Esophagus muscularis mucosa (tissue), 4 donors: ENCODE data around the gene FANCC. TPM values are rescaled to one million over a fixed set of nuclear protein-coding genes. Genes with fewer than 3 reads are reported as not detected.
"Not testable (repeated sequence)": the region's sequence is repeated elsewhere in the genome, so short reads cannot be mapped to it uniquely, and the experiment has no call there.

Experiments used
- DNase-seq: peaks from one replicate; pipeline ENCODE4 v3.0.0-alpha.2; 2017; ENCODE audit errors: extremely low spot score
- H3K27ac ChIP-seq, 4 donors: fragments of 200-600 bp; sonication (generic); replicated peaks in 1 of 4; 1 replicate in 3 of 4; 2 replicates in 1 of 4; pipeline ENCODE4 v1.5.1; 2016 to 2019; ENCODE audit warnings: mild to moderate bottlenecking in 1 of 4
- H3K27me3 ChIP-seq, 4 donors: fragments of 200-600 bp; sonication (generic); one replicate each; pipeline versions ENCODE4 v1.5.1 to v1.6.0; 2016 to 2019
- H3K36me3 ChIP-seq, 4 donors: fragments of 200-600 bp; sonication (generic); one replicate each; pipeline ENCODE4 v1.5.1; 2016 to 2019
- H3K4me1 ChIP-seq, 4 donors: fragments of 200-600 bp; sonication (generic); one replicate each; pipeline ENCODE4 v1.5.1; 2016 to 2019
- H3K4me3 ChIP-seq, 4 donors: fragments of 200-600 bp; sonication (generic); 1 replicate in 2 of 4; 2 replicates in 2 of 4; pipeline ENCODE4 v1.5.1; 2016 to 2019; ENCODE audit warnings: mild to moderate bottlenecking in 4 of 4, moderate library complexity in 1 of 4
- H3K9me3 ChIP-seq, 4 donors: fragments of 200-600 bp; sonication (generic); 1 replicate in 3 of 4; 2 replicates in 1 of 4; pipeline ENCODE4 v1.5.1; 2016 to 2019
- CTCF ChIP-seq, 3 experiments: fragments of 200-600 bp in 2 of 3; fragments of 450-650 bp in 1 of 3; sonication (generic) in 2 of 3; IDR thresholded peaks; one replicate each; pipeline ENCODE4 v1.5.1; 2017 to 2019; ENCODE audit warnings: antibody characterized with exemption in 3 of 3, mild to moderate bottlenecking in 2 of 3, moderate library complexity in 1 of 3
- EP300 ChIP-seq: sonication (generic); formaldehyde crosslinking; IDR thresholded peaks from one replicate; pipeline ENCODE4 v1.6.1; 2017; ENCODE audit warnings: antibody characterized with exemption
- POLR2A ChIP-seq: fragments of 450-650 bp; IDR thresholded peaks from one replicate; pipeline ENCODE4 v1.6.1; 2017; ENCODE audit warnings: antibody characterized with exemption, moderate library complexity, mild to moderate bottlenecking, low read depth
- POLR2AphosphoS5 ChIP-seq, 2 donors: sonication (generic); formaldehyde crosslinking; IDR thresholded peaks; one replicate each; pipeline ENCODE4 v1.6.1; 2017; ENCODE audit warnings: antibody characterized with exemption in 2 of 2
- WGBS: methylation state at CpG from one replicate; pipeline ENCODE4 v1.1.5; 2018; 5-methylcytosine and 5-hydroxymethylcytosine counted together
- intact Hi-C: fragments of 100-400 bp; cut with DNase I; formaldehyde crosslinking; loops from one replicate; pipeline ENCODE4 v1.15.1; 2023
- total RNA-seq, 4 donors: library from RNA; depleted of rRNA; stranded (reverse); fragments of >200 nt; gene quantifications; one replicate each; pipeline versions ENCODE4 v1.1.0 to v1.2.1, GENCODE V29; 2016

Gene FANCC
- total RNA-seq, 4 donors from 2014 or later = 5.3 to 9.5 (median 6.8) TPM

GRCh38 chr9:95270790-95271189 lies 46.7 kb downstream of the FANCC start:
- 88% methylated on average over 4 of the region's 4 CpGs for WGBS
- no peak for DNase-seq
- intact Hi-C loops = no loop called here
- peaks cover 3 to 15% (median 12%) of the 10 kb centered on the region in 4 donors for H3K4me1 ChIP-seq
- H3K36me3 ChIP-seq = no peaks in the 10 kb centered on the region
- H3K9me3 ChIP-seq = no peaks in the 10 kb centered on the region
- H3K27ac ChIP-seq = no peak overlapping the region
- no peaks in the 10 kb centered on the region for H3K27me3 ChIP-seq
- TF ChIP-seq POLR2AphosphoS5 (IDR thresholded peaks at IDR 0.05) (no peak), EP300 (no peak), POLR2A (no peak), CTCF (IDR thresholded peaks at IDR 0.05) (no peak)
- H3K4me3 ChIP-seq = no peak overlapping the region

- peaks cover 3 to 19% (median 15%) of the 10 kb centered on the region in 4 donors for H3K4me1 ChIP-seq
- H3K27me3 ChIP-seq, DNase-seq, H3K9me3 ChIP-seq, H3K36me3 ChIP-seq, H3K27ac ChIP-seq, H3K4me3 ChIP-seq: not testable (repeated sequence)
- 88% methylated on average over 18 of the region's 18 CpGs for WGBS
- intact Hi-C loops = loop anchor here (5.0 to 10.0 kb wide), 3 partner anchors 65 to 588 kb away; no protein-coding TSS in a partner anchor
These were observed 47.4 kb downstream of the FANCC start for GRCh38 chr9:95269803-95270773.

- Histone ChIP-seq H3K27me3 (no peaks in the 10 kb centered on the region), H3K9me3 (no peaks in the 10 kb centered on the region), H3K36me3 (no peaks in the 10 kb centered on the region), H3K4me3 (no peak overlapping the region), H3K4me1 (peaks cover 3 to 30% (median 19%) of the 10 kb centered on the region in 4 donors), H3K27ac (no peak overlapping the region)
- TF ChIP-seq POLR2AphosphoS5 (IDR thresholded peaks at IDR 0.05) = peak in 1 of 2 donors; percentile 58
- peak; percentile 55 to 66 (median 63) for TF ChIP-seq CTCF (IDR thresholded peaks at IDR 0.05)
- TF ChIP-seq EP300 = no peak
- TF ChIP-seq POLR2A = no peak
- 35% methylated on average over 2 of the region's 2 CpGs for WGBS
- DNase-seq = no peak
- intact Hi-C loops = loop anchor here (5.0 to 10.0 kb wide), 3 partner anchors 64 to 586 kb away; no protein-coding TSS in a partner anchor
These were observed 48.8 kb downstream of the FANCC start for GRCh38 chr9:95268681-95269080.

GRCh38 chr9:95266649-95267048 lies 50.9 kb downstream of the FANCC start:
- Histone ChIP-seq H3K9me3 (no peaks in the 10 kb centered on the region), H3K27me3 (no peaks in the 10 kb centered on the region), H3K4me1 (peaks cover 3 to 30% (median 19%) of the 10 kb centered on the region in 4 donors), H3K27ac (no peak overlapping the region), H3K36me3 (no peaks in the 10 kb centered on the region), H3K4me3 (no peak overlapping the region)
- DNase-seq = no peak
- no peak for TF ChIP-seq CTCF (IDR thresholded peaks at IDR 0.05)
- TF ChIP-seq POLR2A = no peak
- no peak for TF ChIP-seq POLR2AphosphoS5 (IDR thresholded peaks at IDR 0.05)
- TF ChIP-seq EP300 = no peak
- intact Hi-C loops = loop anchor here (5.0 to 10.0 kb wide), 3 partner anchors 62 to 584 kb away; no protein-coding TSS in a partner anchor
- 90% methylated on average over 5 of the region's 5 CpGs for WGBS

- Histone ChIP-seq H3K36me3 (no peaks in the 10 kb centered on the region), H3K9me3 (no peaks in the 10 kb centered on the region), H3K27me3 (no peaks in the 10 kb centered on the region), H3K4me1 (peaks cover 3 to 30% (median 19%) of the 10 kb centered on the region in 4 donors), H3K4me3 (no peak overlapping the region), H3K27ac (no peak overlapping the region)
- TF ChIP-seq EP300 (no peak), POLR2AphosphoS5 (IDR thresholded peaks at IDR 0.05) (no peak), POLR2A (no peak), CTCF (IDR thresholded peaks at IDR 0.05) (no peak)
- intact Hi-C loops = loop anchor here (5.0 to 10.0 kb wide), 3 partner anchors 61 to 584 kb away; no protein-coding TSS in a partner anchor
- DNase-seq = no peak
- WGBS = 79% methylated on average over 3 of the region's 3 CpGs
These were observed 51.5 kb downstream of the FANCC start for GRCh38 chr9:95265960-95266359.
